Measurements from ENCODE around the gene HOMER2. TPM values are rescaled to one million over a fixed set of nuclear protein-coding genes. Genes with fewer than 3 reads are reported as not detected.

Gene HOMER2
- total and polyA plus RNA-seq, 2 of the 13 experiments (the other 11 are each of a cell fraction or from before 2014, with no cell fraction given) = 12.9 to 14.1 TPM

- TF ChIP-seq ARHGAP35 (CRISPR knock-in tag; IDR thresholded peaks at IDR 0.05; ENCODE audit: borderline replicate concordance) (no peak), KDM6A (CRISPR knock-in tag; IDR thresholded peaks at IDR 0.05; ENCODE audit: low read depth) (no peak), CERS6 (CRISPR knock-in tag; IDR thresholded peaks at IDR 0.05) (no peak), NR0B2 (CRISPR knock-in tag; IDR thresholded peaks at IDR 0.05) (no peak), ZNF556 (CRISPR knock-in tag; IDR thresholded peaks at IDR 0.05; ENCODE audit: borderline replicate concordance) (no peak), MEIS2 (CRISPR knock-in tag; IDR thresholded peaks at IDR 0.05) (0 out of 2 replicates have a peak, but pooled peaks have one; percentile 15), HCFC1 (IDR thresholded peaks at IDR 0.05; ENCODE audit: low read depth, low read length) (no peak), KLF13 (CRISPR knock-in tag; IDR thresholded peaks at IDR 0.05) (no peak), MAF1 (CRISPR knock-in tag; IDR thresholded peaks at IDR 0.05; ENCODE audit: borderline replicate concordance) (no peak), GPN1 (CRISPR knock-in tag; IDR thresholded peaks at IDR 0.05; ENCODE audit: borderline replicate concordance) (no peak), ZFP37 (CRISPR knock-in tag; IDR thresholded peaks at IDR 0.05; ENCODE audit: borderline replicate concordance) (no peak), ZNF737 (CRISPR knock-in tag; IDR thresholded peaks at IDR 0.05; ENCODE audit: borderline replicate concordance) (no peak), JUNB (CRISPR knock-in tag; IDR thresholded peaks at IDR 0.05; ENCODE audit: borderline replicate concordance) (no peak), ZNF275 (CRISPR knock-in tag; IDR thresholded peaks at IDR 0.05; ENCODE audit: borderline replicate concordance) (no peak), ZNF589 (CRISPR knock-in tag; conservative IDR thresholded peaks at IDR 0.05) (no peak), SKI (IDR thresholded peaks at IDR 0.05; ENCODE audit: partially characterized antibody) (no peak), DZIP1 (CRISPR knock-in tag; IDR thresholded peaks at IDR 0.05) (no peak), ZNF883 (CRISPR knock-in tag; IDR thresholded peaks at IDR 0.05; ENCODE audit: not compliant biosample characterization) (no peak), RXRA (CRISPR knock-in tag; IDR thresholded peaks at IDR 0.05) (no peak), TMF1 (CRISPR knock-in tag; IDR thresholded peaks at IDR 0.05; ENCODE audit: low read depth) (no peak; the same call in 1 of the 2 replicates), SOX6 (IDR thresholded peaks at IDR 0.05) (no peak), SOX6 (CRISPR knock-in tag; IDR thresholded peaks at IDR 0.05) (peak; percentile 31; the same call in 1 of the 2 replicates), ZNF660 (CRISPR knock-in tag; IDR thresholded peaks at IDR 0.05; ENCODE audit: borderline replicate concordance, low read depth) (no peak), JUN (CRISPR knock-in tag; IDR thresholded peaks at IDR 0.05) (no peak), JUND (CRISPR knock-in tag; IDR thresholded peaks at IDR 0.05) (no peak), ZNF343 (CRISPR knock-in tag; IDR thresholded peaks at IDR 0.05) (no peak)
Measured at GRCh38 chr15:82810061-82810889, 142.2 kb downstream of the HOMER2 start (continued).
